G401 (cell line): Measurements from ENCODE around the gene UBXN6. TPM values are rescaled to one million over a fixed set of nuclear protein-coding genes. Genes with fewer than 3 reads are reported as not detected.

Source experiments
- total RNA-seq: library from RNA; depleted of rRNA; stranded (reverse); fragments of >200 nt; shearing (Covaris generic); gene quantifications from 2 replicates; pipeline ENCODE4 v1.2.3, GENCODE V29; 2014; rRNA removed

The UBXN6 gene
- total RNA-seq, 1 experiment from 2014 or later: 72.8 TPM

Other genes starting within 250 kb of the UBXN6 start
- gene EBI3, start 228.3 kb downstream of the UBXN6 start, total RNA-seq: 1.8 and 5.4 TPM in 2 replicates
- 36.1 and 40.4 TPM in 2 replicates for gene YJU2, start 210.7 kb downstream of the UBXN6 start, total RNA-seq
- gene SHD, start 178.5 kb downstream of the UBXN6 start, total RNA-seq: 0.37 TPM in 1 of 2 replicates, not detected in the other
- gene TMIGD2, start 155.4 kb downstream of the UBXN6 start, total RNA-seq: not detected in 2 replicates
- 22.9 and 32.9 TPM in 2 replicates for gene FSD1, start 153.2 kb downstream of the UBXN6 start, total RNA-seq
- gene STAP2, start 119.0 kb downstream of the UBXN6 start, total RNA-seq: 26.0 and 29.8 TPM in 2 replicates
- 29.5 and 51.3 TPM in 2 replicates for gene MPND, start 114.2 kb downstream of the UBXN6 start, total RNA-seq
- gene SH3GL1, start 57.2 kb downstream of the UBXN6 start, total RNA-seq: 95.8 and 109 TPM in 2 replicates
- 39.4 and 46.0 TPM in 2 replicates for gene CHAF1A, start 55.2 kb downstream of the UBXN6 start, total RNA-seq
- 86.6 and 106 TPM in 2 replicates for gene HDGFL2, start 14.5 kb upstream of the UBXN6 start, total RNA-seq
- gene PLIN4, start 60.7 kb upstream of the UBXN6 start, total RNA-seq: 0.18 and 0.34 TPM in 2 replicates
- 3.5 TPM in 1 of 2 replicates, not detected in the other for gene PLIN5, start 77.4 kb upstream of the UBXN6 start, total RNA-seq
- gene LRG1, start 82.2 kb upstream of the UBXN6 start, total RNA-seq: 0.25 and 0.41 TPM in 2 replicates
- gene SEMA6B, start 101.9 kb upstream of the UBXN6 start, total RNA-seq: 147 and 162 TPM in 2 replicates
- 5.7 and 6.6 TPM in 2 replicates for gene TNFAIP8L1, start 181.7 kb upstream of the UBXN6 start, total RNA-seq
- 182 and 187 TPM in 2 replicates for gene MYDGF, start 212.5 kb upstream of the UBXN6 start, total RNA-seq